HepG2 (cell line): ENCODE measurements around the gene ABHD15. TPM values are rescaled to one million over a fixed set of nuclear protein-coding genes. Genes with fewer than 3 reads are reported as not detected.
A peak's percentile ranks its signal among the peaks of the same experiment; 100 is the strongest.

Experiments used
- ETV6 ChIP-seq: sonication (generic); formaldehyde crosslinking; conservative IDR thresholded peaks from 2 replicates; pipeline ENCODE4 v1.4.0; 2020; ENCODE audit warnings: missing genetic modification reagents
- KDM5A ChIP-seq: fragments of 200-600 bp; sonication (generic); IDR thresholded peaks from 2 replicates; pipeline ENCODE4 v1.7.0; 2018; ENCODE audit warnings: antibody characterized with exemption, mild to moderate bottlenecking, low read length, borderline replicate concordance
- KLF15 ChIP-seq: sonication (generic); formaldehyde crosslinking; IDR thresholded peaks from 2 replicates; pipeline ENCODE4 v1.8.1; 2023; ENCODE audit warnings: borderline replicate concordance, mild to moderate bottlenecking, inconsistent platforms, missing genetic modification reagents, mixed read lengths
- MYPOP ChIP-seq: sonication (generic); formaldehyde crosslinking; IDR thresholded peaks from 2 replicates; pipeline ENCODE4 v1.8.1; 2023; ENCODE audit warnings: mild to moderate bottlenecking, moderate library complexity, missing genetic modification reagents
- SNRNP70 ChIP-seq: fragments of 200-400 bp; formaldehyde crosslinking; IDR thresholded peaks from 2 replicates; pipeline ENCODE4 v1.6.1; 2017; ENCODE audit warnings: mild to moderate bottlenecking, low read depth, low read length, moderate library complexity
- ZNF558 ChIP-seq: sonication (generic); formaldehyde crosslinking; IDR thresholded peaks from 2 replicates; pipeline ENCODE4 v1.9.0; 2022; ENCODE audit warnings: mild to moderate bottlenecking, missing genetic modification reagents, borderline replicate concordance
- ZNF607 ChIP-seq: sonication (generic); formaldehyde crosslinking; IDR thresholded peaks from 2 replicates; pipeline ENCODE4 v1.5.1; 2020; ENCODE audit warnings: missing genetic modification reagents, mild to moderate bottlenecking, borderline replicate concordance
- ZNF678 ChIP-seq: sonication (generic); formaldehyde crosslinking; IDR thresholded peaks from 2 replicates; pipeline ENCODE4 v1.4.0; 2020; ENCODE audit warnings: mild to moderate bottlenecking, missing genetic modification reagents
- ZSCAN21 ChIP-seq: sonication (generic); formaldehyde crosslinking; IDR thresholded peaks from 2 replicates; pipeline ENCODE4 v1.8.0; 2022; ENCODE audit warnings: mild to moderate bottlenecking, missing genetic modification reagents, moderate library complexity, borderline replicate concordance
- polyA plus RNA-seq, 8 experiments: library from polyadenylated mRNA; depleted of rRNA in 3 of 8; stranded (reverse) in 7 of 8; unstranded in 1 of 8; fragments of >200 nt; fragmentation: Illumina TruSeq in 4 of 8; extraction: Trizol in 4 of 8; gene quantifications; 2 replicates each; pipeline versions ENCODE4 v1.2.1 to v1.2.3, GENCODE V29; 2011 to 2016; ENCODE audit warnings: low read depth in 4 of 8, missing spikeins in 1 of 8, mixed read lengths in 1 of 8; ENCODE audit not compliant: insufficient read depth in 1 of 8
- total RNA-seq, 5 experiments: library from RNA; depleted of rRNA; stranded (reverse); fragments of >200 nt; fragmentation: Illumina TruSeq; extraction: Trizol; gene quantifications; 2 replicates each; pipeline ENCODE4 v1.2.3, GENCODE V29; 2016; ENCODE audit warnings: low read depth in 1 of 5
- TF ChIP-seq, protein P1 (sequence below): sonication (generic); formaldehyde crosslinking; IDR thresholded peaks from 2 replicates; pipeline ENCODE4 v1.4.0; 2020; ENCODE audit warnings: missing genetic modification reagents

The ABHD15 gene
- total and polyA plus RNA-seq, 2 of the 13 experiments (the other 11 are each of a cell fraction or from before 2014, with no cell fraction given) = 2.4 to 7.7 TPM

GRCh38 chr17:29566473-29567303, at the start of gene ABHD15 (continued):
- TF ChIP-seq, protein P1, sequence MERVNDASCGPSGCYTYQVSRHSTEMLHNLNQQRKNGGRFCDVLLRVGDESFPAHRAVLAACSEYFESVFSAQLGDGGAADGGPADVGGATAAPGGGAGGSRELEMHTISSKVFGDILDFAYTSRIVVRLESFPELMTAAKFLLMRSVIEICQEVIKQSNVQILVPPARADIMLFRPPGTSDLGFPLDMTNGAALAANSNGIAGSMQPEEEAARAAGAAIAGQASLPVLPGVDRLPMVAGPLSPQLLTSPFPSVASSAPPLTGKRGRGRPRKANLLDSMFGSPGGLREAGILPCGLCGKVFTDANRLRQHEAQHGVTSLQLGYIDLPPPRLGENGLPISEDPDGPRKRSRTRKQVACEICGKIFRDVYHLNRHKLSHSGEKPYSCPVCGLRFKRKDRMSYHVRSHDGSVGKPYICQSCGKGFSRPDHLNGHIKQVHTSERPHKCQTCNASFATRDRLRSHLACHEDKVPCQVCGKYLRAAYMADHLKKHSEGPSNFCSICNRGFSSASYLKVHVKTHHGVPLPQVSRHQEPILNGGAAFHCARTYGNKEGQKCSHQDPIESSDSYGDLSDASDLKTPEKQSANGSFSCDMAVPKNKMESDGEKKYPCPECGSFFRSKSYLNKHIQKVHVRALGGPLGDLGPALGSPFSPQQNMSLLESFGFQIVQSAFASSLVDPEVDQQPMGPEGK (CRISPR knock-in tag) = peak; percentile 64
- TF ChIP-seq ZSCAN21 (CRISPR knock-in tag) (peak; percentile 18; the same call in 1 of the 2 replicates), ZNF607 (CRISPR knock-in tag) (peak; percentile 58; the same call in 1 of the 2 replicates), KDM5A (no peak), ZNF558 (CRISPR knock-in tag) (peak; percentile 41; the same call in 1 of the 2 replicates), MYPOP (peak; percentile 25; the same call in 1 of the 2 replicates), SNRNP70 (no peak), ZNF678 (CRISPR knock-in tag) (peak; percentile 78; the same call in 1 of the 2 replicates), ETV6 (CRISPR knock-in tag) (no peak), KLF15 (CRISPR knock-in tag) (no peak)
